HG02759 (cell line): ENCODE data around the gene MYBPC3.
"Not testable (repeated sequence)": the region's sequence is repeated elsewhere in the genome, so short reads cannot be mapped to it uniquely, and the experiment has no call there.

ENCODE experiments used
- ATAC-seq: cut with Tn5 transposase; IDR thresholded peaks from one replicate; pipeline ENCODE4 v1.9.1; 2021; ENCODE audit warnings: mild to moderate bottlenecking, moderate library complexity; ENCODE audit not compliant: unreplicated experiment

Gene MYBPC3

DNA sequence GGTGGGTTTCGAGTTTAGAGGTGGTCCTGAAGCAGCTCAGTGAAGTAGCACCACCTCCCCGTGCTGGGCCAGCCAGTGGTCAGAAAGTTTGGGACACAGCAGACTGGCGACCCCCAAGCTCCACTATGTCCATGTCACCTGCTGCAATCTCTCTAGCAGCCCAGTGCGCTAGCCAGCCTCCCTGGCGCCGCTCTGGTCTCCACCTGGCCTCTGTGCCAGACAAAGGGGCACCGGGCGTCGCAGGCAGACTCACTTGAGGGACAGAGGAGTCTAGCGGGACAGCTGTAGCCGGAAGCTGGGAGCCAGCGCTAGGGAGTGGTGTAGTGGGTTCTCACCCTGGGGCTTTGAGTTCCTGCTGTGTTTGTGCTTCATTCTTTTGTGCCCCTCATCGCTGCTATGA, 25.5 kb downstream of the MYBPC3 start:
- no peak for ATAC-seq

DNA sequence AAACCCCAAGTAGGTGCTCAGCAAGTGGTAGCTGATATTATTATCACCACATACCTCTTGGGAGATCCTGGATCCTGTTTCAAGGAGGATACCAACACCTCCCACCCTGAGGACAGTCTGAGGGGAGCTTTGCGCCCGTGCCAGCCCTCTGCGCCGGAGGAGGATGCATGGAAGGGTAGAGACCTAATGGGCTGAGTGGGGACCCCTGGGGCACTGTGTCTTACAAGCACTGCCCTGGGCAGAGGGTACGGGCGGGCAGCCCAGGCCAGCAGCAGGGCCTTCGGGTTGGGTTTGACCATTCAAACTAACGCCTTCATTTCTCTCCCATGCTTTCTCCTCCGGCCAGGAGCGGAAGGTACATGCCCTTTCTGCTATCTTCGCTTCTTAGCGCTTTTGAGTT, 26.3 kb downstream of the MYBPC3 start:
- no peak for ATAC-seq

DNA sequence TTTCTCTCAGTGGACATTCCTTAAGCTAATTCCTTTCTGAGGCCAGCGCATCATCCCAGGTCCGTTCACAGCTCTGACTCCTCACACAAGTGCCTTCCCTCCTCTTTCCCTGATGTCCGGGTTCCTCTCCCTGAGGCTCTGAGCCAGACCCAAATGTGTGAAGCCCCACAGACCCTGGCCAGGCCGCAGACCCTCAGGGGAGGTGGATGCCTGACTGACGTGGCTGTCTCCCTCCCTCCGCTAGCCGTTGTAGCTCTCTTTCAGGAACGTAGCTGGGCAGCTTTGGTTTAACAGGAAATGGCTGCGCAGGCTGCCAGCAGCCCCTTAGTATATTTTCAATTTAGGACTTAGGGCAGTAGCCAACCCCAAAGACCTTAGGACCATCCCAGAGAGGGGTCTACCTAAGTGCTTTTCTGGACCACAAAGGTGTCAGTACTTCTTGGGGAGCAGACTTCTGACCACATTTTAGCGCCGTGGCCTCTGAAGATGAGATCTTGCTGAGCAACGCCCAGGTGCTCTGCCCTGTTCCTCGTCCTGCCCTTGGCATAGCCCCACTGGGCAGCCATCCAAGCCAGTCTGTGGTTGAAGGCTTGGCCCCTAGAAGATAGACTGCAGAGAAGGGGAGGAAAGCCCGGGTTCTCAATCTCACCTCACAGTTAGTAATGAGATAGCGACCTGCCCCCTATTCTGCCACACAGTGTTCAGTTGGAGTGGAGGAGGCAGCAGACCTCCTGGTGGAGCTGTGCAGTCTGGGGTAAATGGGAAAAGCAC, 27.0 kb downstream of the MYBPC3 start:
- no peak for ATAC-seq

DNA sequence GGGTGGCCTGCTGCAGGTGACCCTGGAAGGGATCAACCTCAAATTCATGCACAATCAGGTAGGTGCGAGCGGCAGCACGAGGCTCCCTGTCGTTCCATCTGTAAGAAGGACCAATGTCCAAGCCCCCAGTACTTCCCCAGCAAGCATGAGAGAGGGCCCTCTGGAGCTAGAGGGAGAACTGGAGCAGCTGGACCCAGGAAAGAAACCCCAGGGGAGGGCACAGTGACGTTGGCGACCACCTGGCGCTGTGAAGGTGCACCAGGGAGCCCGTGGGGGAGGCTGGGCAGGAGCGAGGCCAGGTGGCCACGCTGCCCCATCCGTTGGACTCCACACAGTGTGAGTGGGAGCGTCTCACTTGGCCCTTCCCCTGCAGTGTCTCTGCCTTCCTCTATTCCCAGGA, 28.0 kb downstream of the MYBPC3 start:
- no peak for ATAC-seq

DNA sequence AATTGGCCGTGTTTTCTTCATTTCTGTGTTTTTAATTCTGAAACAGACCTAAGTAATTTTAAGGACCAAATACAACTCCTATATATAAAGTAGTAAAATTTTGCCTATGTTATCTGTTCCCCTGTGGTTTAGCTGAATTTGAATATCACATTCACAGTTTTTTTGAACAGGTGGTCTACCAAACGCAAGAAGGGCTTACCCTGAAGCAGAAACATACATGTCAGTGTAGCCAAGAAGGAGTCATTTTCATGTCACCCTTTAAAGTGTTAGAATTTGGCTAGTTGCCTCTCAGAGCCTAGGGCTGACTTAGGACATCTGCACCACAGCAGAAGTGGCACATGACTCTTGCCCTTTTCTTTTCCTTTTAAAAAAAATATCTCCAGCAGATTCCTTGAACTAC, 34.3 kb downstream of the MYBPC3 start:
- ATAC-seq, result no peak

DNA sequence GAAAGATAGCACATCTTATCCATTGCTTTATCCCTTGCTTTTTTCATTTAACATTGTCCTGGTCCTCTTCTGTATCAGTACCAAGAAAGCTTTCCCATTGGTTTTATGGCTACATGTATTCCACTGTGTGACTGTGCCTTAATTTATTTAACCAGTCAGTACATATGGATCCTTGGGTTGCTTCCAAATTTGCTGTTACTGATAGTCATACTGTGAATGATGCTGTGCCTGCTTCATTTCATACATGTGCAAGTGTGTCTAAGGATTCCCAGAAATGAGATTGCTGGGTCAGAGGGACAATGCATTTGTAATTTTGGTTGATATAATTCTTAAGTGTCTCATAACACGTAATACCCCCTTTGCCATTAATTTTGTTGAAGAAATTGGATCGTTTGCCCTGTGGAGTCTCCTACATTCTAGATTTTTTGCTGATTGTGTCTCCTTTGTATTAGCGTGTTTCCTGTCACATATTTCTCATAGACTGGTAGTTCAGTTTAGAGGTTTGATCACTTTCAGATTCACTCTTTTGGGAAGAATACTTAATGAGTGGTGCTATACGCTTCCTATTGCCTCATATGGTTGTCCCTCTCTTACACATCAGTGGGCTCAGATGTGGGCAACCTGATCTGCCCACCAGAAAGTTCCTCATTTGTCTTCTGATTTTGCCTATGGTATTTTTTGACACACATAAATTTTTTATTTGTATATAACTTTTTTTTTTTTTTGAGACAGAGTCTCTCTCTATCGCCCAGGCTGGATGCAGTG, 35.3 kb downstream of the MYBPC3 start:
- ATAC-seq, result peak; percentile 85

DNA sequence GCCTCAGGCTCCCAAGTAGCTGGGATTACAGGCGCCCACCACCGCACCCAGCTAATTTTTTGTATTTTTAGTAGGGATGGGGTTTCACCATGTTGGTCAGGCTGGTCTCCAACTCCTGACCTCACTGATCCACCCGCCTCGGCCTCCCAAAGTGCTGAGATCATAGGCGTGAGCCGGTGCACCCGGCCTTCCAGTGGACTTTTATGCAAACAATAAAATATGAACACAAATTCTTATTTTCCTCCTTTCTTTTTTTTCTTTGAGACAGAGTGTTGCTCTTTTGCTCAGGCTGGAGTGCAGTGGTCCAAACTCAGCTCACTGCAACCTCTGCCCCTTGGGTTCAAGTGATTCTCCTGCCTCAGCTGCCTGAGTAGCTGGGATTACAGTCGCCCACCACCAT, 36.0 kb downstream of the MYBPC3 start:
- not testable (repeated sequence) for ATAC-seq

DNA sequence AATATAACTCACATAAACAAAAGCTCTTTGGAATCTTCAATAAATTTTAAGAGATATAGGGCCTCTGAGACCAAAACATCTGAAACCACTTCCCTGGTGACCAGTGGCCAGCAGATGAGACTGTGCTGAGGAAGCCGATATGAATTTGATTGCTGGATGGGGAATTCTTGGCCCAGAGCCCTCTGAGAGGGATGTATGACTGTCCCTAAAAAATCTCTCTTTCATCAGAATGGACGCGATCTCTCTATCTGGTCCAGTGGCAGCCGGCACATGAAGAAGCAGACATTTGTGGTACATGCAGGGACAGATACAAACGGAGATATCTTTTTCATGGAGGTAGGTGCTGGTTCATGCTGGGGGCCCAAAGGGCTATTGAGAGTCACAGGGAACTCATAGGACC, 37.5 kb downstream of the MYBPC3 start:
- no peak for ATAC-seq

DNA sequence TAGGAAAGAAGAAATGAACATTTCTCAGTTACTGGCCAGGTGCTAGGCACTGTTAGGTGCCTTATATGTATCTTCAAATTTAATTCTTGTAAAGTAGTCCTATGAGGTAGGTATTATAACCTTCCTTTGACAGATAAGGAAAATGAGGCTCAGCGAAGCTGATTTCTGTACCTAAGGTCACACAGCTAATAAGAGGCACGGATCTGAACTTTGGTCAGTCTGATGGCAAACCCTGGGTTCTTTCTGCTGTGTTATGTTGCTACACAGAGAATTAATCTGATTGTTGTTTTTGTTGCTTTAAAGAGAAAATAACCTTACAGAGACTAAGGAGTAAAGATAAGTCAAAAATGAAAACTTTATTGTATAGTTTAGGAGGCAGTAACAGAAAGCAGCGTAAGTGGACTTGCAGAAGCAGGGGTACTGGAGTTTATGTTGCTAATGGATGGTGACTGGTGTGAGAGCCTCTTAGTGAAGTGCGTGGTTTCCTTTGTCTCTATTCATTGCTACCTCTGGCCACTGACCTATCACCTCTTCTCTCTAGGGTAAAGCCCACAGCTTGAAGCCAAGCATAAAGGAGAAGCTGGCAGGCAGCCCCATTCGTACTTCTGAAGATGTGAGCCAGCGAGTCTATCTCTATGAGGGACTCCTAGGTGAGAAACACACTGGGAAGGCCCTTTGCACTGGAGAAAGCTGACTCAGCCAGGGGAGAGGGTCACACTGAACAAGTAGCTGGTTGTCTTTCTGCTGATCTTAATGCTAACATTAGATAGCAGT, 44.3 kb downstream of the MYBPC3 start:
- no peak for ATAC-seq

DNA sequence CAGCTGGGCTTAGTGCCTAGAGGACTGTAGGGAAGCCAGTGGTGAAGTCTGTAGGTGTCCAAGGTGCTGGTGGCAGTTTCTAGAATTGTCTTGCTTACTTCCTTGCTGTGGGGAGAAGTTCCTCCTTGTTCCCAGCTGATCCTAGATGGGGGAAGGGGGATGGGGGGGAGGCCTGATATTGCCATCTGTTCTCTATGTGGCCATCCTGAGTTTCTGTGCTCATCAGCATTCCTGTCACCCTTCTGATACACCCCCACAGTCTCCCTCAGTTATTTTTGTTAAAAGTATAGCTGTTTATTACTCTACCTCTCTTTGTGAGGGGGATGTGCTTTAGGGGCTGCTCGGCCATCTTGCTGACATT, 46.0 kb downstream of the MYBPC3 start:
- ATAC-seq, result no peak

DNA sequence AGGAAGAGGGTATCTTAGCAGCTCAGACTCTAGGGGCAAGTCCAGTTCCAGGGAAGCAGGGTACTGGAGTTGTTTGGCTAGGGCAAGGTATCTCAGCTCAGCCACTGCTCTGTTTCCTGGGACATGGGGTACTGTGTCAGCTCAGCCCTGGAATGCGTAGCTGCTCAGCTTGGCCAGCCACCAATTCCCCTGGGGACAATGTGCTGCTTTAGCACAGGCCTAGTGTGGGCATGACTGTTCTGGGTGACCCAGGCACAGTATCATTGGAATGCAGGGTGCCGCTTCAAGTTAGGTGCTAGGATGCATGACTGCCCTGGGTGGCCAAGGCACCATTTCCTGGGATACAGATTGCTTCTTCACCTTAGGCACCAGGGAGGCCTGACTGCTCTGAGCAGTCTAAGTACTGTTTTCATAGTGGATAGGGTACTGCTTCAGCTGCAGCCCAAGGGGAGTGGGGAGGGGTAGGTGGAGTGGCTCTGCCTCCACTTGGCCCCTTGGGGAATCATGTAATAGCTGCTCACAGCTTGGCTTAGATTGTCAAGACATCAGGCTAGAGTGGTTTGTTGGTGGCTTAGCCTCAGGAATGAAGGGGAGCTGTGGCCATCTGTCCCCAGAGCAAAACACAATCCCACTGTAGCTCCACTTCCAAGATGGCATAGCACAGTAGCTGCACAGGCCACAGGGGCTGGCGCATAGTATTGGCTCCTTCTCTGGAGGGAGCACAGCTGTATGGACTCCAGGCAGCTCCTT, 46.6 kb downstream of the MYBPC3 start:
- no peak for ATAC-seq

DNA sequence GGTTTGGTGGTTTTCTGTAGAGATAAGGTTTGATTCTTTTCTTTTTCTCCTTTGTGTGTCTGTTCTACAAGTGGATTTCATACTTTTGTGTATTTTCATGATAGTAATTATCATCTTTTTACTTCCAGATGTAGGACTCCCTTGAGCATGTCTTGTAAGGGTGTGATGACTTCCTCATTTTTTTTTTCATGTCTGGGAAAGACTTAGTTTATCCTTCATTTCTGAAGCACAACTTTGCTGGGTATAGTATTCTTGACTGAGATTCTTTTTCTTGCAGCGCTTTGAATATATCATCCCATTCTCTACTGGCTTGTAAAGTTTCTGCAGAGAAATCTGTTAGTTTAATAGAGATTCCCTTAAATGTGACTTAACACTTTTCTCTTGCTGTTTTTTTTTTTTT, 49.6 kb downstream of the MYBPC3 start:
- ATAC-seq, result no peak

DNA sequence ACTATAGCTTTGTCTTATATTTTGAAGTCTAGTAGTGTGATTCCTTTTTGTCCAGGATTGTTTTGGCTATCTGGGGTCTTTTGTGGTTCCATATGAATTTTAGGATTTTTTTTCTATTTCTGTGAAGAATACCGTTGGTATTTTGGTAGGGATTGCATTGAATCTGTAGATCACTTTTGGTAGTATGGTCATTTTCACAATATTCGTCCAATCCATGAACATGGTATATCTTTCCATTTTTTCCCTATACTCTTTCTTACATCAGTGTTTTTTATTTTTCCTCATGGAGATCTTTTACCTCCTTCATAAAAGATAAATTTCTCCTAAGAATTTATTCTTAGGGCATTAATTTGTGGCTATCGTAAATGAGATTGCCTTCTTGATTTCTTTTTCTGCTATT, 53.4 kb downstream of the MYBPC3 start:
- ATAC-seq, result no peak

DNA sequence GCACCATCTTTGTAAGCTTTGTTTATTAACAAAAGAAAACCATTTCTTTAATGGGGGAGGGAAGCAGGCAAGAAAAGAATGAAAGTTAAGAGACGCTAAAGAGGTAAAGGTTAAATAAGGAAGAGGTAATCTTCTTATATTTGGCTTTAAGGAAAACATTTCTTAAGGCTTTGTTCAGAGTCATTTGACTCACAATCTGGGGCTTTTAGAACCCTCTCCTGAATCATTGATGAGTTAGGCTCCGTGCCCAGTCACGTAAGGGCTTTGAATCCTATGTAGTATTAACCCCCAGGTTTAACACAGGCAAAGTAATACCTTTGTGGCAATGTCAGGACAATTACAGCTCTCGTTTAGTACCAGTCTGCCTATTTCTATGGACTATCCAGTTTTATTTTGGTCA, 56.5 kb downstream of the MYBPC3 start:
- ATAC-seq, result no peak

DNA sequence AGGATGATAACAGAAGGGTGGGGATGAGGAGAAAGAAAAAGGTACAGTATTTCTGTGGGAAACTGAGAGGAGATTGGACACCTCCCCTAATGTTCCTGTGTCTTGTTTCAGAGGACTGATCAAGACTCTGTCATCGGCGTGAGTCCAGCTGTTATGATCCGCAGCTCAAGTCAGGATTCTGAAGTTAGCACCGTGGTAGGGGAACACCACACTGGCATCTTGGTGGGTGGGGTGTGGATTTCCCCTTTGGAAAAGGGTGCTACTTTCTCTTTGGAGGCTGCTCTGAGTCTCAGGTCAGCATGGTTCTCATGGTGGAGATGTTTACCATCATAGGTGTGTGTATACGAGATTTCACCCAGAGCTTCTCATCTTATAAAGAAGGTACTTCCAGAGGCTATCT, 57.1 kb downstream of the MYBPC3 start:
- ATAC-seq, result no peak

DNA sequence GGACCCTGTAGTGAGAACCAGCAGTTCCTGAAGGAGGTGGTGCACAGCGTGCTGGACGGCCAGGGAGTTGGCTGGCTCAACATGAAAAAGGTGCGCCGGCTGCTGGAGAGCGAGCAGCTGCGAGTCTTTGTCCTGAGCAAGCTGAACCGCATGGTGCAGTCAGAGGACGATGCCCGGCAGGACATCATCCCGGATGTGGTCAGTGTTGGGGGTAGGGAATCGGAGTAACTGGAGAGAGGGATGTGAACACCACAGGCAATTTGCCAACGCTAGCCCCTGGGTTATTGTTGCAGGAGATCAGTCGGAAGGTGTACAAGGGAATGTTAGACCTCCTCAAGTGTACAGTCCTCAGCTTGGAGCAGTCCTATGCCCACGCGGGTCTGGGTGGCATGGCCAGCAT, 62.6 kb downstream of the MYBPC3 start:
- no peak for ATAC-seq

DNA sequence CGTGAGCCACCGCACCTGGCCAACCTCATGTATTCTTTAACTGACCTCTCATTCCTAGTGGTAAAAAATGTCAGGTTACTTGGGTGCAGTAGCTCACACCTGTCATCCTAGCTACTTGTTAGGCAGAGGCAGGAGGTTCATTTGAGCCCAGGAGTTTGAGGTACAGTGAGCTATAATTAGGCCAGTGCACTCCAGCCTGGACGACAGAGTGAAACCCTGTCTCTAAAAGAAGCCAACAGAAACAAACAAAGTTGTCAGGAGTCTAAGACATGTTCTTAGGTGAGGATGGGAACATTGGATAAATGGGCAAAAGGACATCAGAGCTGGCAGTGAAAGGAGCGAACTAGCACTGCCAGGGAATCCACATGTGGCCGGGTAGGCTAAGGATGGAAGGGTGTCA, 64.4 kb downstream of the MYBPC3 start:
- ATAC-seq, result no peak

DNA sequence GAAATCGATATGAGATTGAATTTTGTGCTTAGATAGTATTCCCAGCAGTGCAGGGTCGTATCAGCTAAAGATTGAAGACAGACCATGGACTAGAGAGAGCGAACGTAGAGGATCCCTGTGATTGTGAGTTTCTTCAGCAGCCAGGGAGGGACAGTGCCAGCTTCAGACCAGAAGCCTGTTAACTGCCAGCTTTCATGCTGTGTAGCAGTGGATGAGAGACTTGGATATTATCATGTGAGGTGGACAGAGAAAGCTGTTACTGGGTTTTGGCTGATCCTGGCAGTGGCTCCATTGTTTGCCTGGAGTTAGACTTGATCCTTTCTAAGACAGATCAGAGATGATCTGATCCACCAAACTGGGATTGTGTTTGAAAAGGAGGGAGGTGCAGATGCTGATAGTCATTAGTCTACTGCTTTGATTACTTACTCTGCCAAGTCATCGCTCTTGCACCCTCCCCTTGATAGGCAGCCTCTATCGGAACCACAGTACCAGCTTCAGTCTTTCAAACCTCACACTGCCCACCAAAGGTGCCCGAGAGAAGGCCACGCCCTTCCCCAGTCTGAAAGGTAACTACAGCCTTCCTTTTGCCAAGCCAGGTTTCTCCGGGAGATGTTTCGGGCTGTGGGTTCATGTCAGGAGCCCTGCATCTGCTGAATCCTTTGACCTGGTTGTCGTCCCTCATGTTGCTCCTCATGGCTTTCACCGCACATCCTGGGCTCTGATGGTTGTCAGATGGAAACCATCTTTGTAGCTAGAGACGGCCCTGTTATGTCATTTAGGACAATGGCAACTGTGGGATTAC, 66.3 kb downstream of the MYBPC3 start:
- no peak for ATAC-seq

DNA sequence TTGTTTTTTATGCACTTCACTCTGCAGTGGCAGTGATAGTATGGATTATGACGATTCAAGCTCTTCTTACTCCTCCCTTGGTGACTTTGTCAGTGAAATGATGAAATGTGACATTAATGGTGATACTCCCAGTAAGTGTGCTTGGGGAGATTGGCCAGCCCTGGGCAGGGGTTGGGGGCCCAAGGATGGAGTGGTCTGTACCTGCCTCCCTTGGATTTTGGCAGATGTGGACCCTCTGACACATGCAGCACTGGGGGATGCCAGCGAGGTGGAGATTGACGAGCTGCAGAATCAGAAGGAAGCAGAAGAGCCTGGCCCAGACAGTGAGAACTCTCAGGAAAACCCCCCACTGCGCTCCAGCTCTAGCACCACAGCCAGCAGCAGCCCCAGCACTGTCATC, 68.4 kb downstream of the MYBPC3 start:
- ATAC-seq, result no peak

DNA sequence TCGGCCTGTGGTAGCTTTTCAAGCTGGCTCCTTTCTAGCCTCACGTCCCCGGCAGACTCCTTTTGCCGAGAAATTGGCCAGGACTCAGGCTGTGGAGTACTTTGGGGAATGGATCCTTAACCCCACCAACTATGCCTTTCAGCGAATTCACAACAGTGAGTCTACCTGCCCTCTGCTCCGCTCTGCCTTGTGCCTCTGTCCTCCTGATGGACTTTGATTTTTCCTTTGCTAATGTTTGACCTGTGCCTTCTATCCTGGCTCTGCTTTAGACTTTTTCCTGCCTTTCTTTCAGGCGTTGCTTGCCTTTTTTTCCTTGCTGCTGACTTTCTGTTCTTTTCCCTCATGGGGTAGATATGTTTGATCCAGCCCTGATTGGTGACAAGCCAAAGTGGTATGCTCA, 70.0 kb downstream of the MYBPC3 start:
- no peak for ATAC-seq
